ENCODE measurements around the gene PATJ.

Gene PATJ

DNA sequence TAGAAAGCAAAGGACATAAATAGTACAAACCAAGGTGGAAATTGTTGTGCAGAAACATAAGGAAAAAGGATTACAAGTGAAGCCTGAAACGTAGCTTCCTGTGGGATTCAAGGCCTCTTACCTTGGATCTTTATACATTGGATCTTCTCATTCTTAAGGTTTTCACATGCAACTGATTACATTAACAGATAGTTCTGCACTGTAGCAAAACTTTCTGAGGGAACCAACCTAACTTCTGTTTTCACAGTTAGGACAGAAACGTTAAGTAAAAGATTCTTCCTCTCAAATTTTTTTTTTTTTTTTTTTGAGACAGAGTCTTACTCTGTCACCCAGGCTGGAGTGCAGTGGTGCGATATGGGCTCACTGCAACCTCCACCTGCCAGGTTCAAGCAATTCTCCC, 9.6 kb upstream of the PATJ start:
- TF ChIP-seq POLR2A (IDR thresholded peaks at IDR 0.05; ENCODE audit: low read depth, low read length), result no peak
- FAIRE-seq (no peak), DNase-seq (ENCODE audit: insufficient read length, low spot score) (no peak)

DNA sequence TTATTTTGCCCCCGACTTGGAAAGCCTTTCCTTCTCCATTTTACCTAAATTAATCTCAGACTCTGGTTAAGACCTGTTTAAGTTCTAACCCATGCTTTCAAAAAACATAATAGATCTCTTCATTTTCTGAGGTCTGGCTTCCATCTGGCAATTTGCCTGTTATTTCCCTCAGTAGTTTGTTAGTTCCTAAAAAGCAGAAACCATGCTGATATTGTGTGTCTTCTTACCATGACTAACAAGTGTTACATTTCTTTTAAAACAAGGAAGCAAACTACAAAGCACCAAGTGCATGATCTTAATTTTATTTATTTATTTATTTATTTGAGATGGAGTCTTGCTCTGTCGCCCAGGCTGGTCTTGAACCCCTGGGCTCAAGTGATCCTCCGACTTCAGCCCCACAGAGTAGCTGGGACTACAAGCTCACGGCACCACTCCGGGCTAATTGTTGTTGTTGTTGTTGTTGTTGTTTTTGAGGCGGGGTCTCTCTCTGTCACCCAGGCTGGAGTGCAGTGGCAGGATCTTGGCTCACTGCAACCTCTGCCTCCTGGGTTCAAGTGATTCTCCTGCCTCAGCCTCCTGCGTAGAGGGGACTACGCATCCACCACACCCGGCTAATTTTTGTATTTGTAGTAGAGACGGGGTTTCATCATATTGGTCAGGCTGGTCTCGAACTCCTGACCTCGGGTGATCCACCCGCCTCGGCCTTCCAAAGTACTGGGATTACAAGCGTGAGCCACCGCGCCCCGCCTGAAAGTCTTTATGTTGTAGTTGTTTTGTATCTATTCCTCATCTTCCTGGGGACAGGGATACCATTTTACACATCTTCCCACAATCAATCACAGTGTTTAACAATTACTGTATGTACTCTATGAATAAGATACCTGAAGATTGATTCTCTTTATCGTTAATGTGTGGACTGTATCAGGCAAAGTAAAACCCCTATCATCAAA, 1.3 kb upstream of the PATJ start:
- FAIRE-seq (no peak), DNase-seq (ENCODE audit: insufficient read length, low spot score) (no peak)
- no peak for TF ChIP-seq POLR2A (IDR thresholded peaks at IDR 0.05; ENCODE audit: low read depth, low read length)

DNA sequence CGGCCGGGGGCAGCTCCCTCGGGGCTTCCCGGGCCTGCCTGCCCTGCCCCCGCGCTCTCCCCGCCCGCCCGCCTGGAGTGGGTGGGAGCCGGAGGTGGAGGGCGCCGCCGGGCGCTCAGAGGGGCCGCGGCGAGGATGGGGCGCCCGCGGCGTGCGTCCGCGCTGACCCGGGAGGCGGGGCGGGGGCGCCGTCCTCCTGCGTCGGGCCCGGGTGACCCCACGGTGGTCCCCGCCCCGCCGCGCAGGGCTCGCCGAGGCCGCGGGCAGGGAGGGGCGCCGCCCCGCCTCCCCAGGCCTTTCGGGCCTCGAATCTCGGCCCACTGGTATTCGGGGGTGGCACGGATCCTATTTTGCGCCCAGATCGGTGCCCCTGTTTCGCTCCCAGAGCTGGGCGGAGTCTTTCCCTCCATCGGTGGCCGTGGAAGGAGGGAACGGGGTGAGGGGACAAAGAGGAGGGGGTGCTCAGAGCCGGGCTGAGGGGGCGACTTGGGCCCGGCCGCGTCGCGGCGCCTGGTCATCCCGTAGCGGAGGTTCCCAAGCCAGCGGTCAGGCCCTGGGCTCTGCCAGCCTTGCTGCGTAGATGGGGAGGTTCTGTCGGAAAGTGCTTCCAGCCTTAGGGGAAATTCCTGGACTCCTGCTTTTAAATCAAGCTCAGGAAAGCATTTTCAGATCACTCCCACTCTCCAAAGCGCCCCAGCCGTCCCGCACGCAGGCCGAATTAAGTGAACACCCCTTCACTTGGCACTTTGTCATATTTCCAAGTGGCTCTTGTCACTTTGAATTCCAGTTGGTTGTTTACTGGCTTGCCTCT, 545 bp downstream of the PATJ start:
- TF ChIP-seq POLR2A (IDR thresholded peaks at IDR 0.05; ENCODE audit: low read depth, low read length), result peak; percentile 19; the same call in 1 of the 2 replicates
- DNase-seq (ENCODE audit: insufficient read length, low spot score) (peak; percentile 61), FAIRE-seq (no peak)

DNA sequence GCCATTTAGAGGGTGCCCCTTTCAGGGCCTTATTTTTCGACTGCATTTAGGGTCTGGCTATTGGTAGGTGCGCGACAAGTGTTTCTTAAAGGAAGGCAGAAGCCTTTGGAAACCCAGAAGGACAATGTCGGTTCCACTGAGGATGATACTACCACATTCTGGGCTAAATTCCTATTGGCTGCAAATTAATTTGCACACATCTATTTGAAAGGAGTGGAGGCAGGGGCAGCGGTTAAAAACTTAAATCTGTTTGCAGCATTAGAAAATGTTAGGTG, 1.1 kb downstream of the PATJ start:
- FAIRE-seq (no peak), DNase-seq (ENCODE audit: insufficient read length, low spot score) (no peak)

DNA sequence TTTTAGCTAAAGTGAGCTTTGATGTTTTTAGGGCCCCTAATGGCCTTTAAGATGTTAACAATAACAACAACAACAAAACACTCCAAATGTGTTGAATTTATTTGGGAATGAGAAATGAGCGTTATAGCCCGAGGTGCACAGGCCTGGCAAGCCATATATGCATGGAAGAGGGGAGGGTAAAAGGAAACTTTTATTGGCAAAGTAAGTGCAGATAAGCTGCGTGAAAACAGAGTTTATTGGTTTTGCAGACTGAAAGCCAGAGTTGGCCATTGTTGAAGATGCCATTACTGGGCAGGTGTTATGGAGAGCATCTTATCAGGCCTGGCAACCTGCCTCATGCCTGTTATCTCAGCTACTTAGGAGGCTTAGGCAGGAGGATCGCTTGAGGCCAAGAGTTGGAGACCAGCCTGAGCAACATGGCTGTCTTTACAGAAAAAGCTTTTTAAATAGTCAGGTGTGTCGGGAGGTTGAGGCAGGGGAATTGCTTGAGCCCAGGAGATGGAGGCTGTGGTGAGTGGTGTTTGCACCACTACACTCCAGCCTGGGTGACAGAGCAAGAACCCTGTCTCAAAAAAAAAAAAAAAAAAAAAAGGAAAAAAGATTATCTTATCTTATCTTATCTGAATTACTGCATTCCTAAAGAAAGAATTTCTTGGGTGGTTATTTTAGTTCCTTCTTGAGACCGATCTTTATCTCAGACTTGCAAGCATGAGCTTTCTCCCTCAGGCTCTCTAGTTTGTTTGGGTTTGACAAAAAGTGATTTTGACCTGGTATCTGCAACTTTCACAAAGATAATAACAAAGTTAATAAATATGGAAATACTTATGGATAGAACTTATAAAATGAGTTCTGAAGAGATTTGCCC, 1.7 kb downstream of the PATJ start:
- DNase-seq (ENCODE audit: insufficient read length, low spot score) (no peak), FAIRE-seq (no peak)
- no peak for TF ChIP-seq POLR2A (IDR thresholded peaks at IDR 0.05; ENCODE audit: low read depth, low read length)

More for the DNA sequence above, 1.1 kb downstream of the PATJ start:
- TF ChIP-seq POLR2A (IDR thresholded peaks at IDR 0.05; ENCODE audit: low read depth, low read length), result no peak

DNA sequence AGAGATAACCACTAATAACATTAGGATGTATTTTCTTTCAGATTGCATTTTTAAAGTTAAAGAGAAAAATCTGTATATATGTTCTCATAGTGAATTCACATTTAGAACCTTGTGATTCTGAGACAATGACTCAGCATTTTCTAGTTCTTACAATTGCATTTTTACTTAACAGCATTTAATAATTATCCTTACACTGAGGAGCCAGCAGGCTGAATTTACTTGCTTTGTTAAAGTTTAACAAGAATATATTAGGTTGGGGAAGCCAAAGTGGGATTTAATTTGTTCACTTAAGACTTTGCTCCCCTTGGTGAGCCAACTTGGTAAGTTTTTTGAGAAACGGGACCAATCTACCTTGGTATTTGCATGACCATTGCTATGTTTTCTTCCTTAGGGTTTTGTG, 4.5 kb downstream of the PATJ start:
- DNase-seq (ENCODE audit: insufficient read length, low spot score) (no peak), FAIRE-seq (no peak)
- TF ChIP-seq POLR2A (IDR thresholded peaks at IDR 0.05; ENCODE audit: low read depth, low read length), result no peak

DNA sequence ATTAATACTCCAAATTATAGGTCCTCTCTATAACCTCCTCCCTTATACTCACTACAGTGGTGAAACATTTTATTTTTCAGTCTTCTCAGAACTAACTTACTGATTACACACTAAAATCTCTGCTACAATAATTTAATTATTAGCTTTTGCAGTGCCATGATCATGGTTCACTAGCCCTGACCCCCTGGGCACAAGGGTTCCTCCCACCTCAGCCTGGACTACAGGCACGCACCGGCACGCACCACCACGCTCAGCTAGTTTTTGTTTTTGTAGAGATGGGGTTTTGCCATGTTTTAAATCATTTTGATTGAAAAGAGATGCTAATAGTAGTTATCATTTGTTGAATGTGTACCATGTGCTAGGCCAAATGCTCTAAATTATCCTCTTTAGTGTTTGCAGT, 6.3 kb downstream of the PATJ start:
- DNase-seq (ENCODE audit: insufficient read length, low spot score), result no peak

DNA sequence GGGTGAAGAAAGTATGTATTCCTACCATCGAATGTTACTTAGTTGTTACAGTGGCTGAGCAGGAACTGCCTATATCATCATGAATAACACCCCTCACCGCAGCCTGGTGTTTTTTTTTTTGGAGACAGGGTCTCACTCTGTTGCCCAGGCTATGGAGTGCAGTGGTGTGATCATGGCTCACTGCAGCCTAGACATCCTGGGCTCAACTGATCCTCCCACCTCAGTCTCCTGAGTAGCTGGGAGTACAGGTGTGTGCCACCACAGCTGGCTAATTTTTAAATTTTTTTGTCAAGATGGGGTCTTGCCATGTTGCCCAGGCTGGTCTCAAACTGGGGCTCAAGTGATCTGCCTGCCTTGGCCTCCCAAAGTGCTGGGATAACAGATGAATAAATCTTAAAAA, 7.3 kb downstream of the PATJ start:
- FAIRE-seq (no peak), DNase-seq (ENCODE audit: insufficient read length, low spot score) (no peak)

More for the DNA sequence above, 6.3 kb downstream of the PATJ start:
- no peak for TF ChIP-seq POLR2A (IDR thresholded peaks at IDR 0.05; ENCODE audit: low read depth, low read length)
- FAIRE-seq, result no peak

DNA sequence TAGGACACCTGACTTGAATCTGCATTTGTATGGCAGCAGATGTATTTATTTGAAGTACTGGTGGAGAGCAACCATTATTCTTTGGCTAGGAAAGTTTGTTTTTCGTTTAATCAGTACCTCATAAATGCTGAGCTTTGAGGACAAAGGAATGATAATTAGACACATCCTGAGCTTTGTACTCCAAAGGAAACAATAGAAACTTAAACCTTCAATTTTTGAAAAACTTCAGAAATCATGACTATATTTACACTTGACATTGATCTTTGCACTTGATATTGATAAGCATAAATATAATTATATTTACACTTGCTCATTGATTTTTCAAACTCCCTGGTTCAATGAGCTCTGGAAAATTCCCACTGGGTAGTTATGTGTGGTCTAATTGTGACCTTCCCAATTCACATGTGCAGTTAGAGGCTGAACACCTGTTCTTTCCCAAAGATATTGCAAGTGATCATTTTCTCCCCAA, 10.7 kb downstream of the PATJ start:
- TF ChIP-seq POLR2A (IDR thresholded peaks at IDR 0.05; ENCODE audit: low read depth, low read length), result no peak
- DNase-seq (ENCODE audit: insufficient read length, low spot score), result no peak
- FAIRE-seq, result no peak

More for the DNA sequence above, 7.3 kb downstream of the PATJ start:
- TF ChIP-seq POLR2A (IDR thresholded peaks at IDR 0.05; ENCODE audit: low read depth, low read length), result no peak

DNA sequence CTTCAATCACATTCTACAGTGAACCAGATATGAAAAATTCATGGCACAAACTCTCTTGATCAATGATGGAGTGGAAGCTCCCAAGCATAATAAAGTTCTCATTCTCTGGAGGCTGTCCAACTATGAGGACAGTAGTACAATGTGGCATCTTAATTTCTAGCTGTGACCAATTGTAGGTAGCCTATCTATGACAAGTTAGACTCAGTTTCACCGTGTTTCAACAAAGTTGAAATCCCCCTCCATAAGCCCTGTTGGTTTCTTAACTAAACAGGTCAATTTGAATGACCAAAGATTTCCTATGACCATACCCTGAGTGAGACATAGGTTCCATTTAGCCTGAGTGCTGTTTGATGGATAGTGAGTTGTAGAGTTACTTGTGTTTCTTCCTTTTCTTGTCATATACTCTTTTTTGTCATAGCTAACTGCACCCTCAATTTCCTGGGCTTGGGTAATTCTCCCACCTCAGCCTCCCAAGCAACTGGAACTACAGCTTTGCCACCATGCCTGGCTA, 11.8 kb downstream of the PATJ start:
- TF ChIP-seq POLR2A (IDR thresholded peaks at IDR 0.05; ENCODE audit: low read depth, low read length), result no peak
- DNase-seq (ENCODE audit: insufficient read length, low spot score), result no peak
- FAIRE-seq, result peak; percentile 70

DNA sequence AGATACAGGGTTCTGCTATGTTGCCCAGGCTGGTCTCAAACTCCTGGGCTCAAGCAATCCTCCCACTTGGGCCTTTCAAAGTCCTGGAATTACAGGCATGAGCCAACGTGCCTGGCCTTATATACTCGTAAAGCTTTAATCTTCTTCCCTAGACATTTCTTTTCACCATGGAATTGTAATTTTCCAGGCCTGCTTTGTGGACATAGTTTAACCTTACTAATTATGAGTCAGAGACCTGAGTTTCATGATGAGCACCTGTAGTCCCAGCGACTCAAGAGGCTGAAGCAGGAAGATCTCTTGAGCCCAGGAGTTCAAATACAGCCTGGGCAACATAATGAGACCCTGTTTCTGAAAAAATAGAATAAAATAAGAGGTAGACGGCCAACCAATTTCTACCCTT, 12.3 kb downstream of the PATJ start:
- DNase-seq (ENCODE audit: insufficient read length, low spot score) (no peak), FAIRE-seq (no peak)
- no peak for TF ChIP-seq POLR2A (IDR thresholded peaks at IDR 0.05; ENCODE audit: low read depth, low read length)

DNA sequence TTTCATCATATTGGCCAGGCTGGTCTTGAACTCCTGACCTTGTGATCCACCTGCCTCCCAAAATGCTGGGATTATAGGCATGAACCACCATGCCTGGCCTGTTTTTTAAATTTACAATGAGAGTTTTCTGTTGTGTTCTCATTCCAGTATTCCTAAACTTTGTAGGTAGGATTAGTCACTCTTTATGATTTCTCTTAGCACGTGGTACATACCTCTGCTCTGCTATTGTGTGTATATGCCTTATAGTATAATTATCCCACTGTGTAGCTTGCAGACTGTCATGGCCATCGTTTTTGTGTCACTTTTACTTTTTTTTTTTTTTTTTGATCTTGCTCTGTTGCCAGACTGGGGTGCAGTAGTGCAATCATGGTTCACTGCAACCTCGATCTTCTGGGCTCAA, 14.5 kb downstream of the PATJ start:
- TF ChIP-seq POLR2A (IDR thresholded peaks at IDR 0.05; ENCODE audit: low read depth, low read length), result no peak
- DNase-seq (ENCODE audit: insufficient read length, low spot score) (no peak), FAIRE-seq (peak; percentile 6)

DNA sequence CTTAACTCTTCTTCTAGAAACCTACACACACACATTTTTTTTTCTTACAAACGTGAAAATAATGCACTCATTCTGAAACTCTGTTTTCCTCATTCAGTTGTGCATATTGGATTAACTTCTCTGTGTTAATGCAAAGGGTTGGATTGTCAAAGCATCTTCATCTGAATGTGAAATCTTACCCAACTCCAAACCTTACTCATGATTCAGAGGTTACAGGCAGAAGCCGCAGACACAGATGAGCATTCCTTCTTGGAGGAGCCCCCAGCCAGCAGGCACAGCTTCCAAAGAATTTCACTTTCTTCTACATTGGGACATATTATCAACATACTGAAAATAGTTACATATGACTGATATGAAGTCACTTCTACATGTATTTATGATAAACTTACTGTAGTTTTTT, 15.7 kb downstream of the PATJ start:
- TF ChIP-seq POLR2A (IDR thresholded peaks at IDR 0.05; ENCODE audit: low read depth, low read length), result no peak
- no peak for FAIRE-seq
- DNase-seq (ENCODE audit: insufficient read length, low spot score), result no peak
